Cardiac muscle cell (in vitro differentiated cells and primary cell): ENCODE results near the gene ERBB3. TPM values are rescaled to one million over a fixed set of nuclear protein-coding genes. Genes with fewer than 3 reads are reported as not detected.
A peak's percentile ranks its signal among the peaks of the same experiment; 100 is the strongest.
"Not testable (repeated sequence)": the region's sequence is repeated elsewhere in the genome, so short reads cannot be mapped to it uniquely, and the experiment has no call there.

Experiments used
- DNase-seq, 2 donors: peaks; one replicate each; pipeline versions ENCODE4 v3.0.0 to v3.0.0-alpha.2; 2010 to 2017; ENCODE audit warnings: low read depth in 1 of 2, low spot score in 1 of 2
- H3K27ac ChIP-seq: fragments of 200-600 bp; sonication (generic); 2 replicates; pipeline ENCODE4 v1.5.1; 2016
- H3K27me3 ChIP-seq: fragments of 200-600 bp; sonication (generic); 2 replicates; pipeline ENCODE4 v1.6.0; 2016; ENCODE audit warnings: control low read depth
- H3K36me3 ChIP-seq: fragments of 200-600 bp; sonication (generic); 2 replicates; pipeline ENCODE4 v1.5.1; 2016; ENCODE audit warnings: control low read depth
- H3K4me1 ChIP-seq: fragments of 200-600 bp; sonication (generic); 2 replicates; pipeline ENCODE4 v1.8.1; 2017; ENCODE audit warnings: low read depth, mild to moderate bottlenecking, mixed run types
- H3K4me3 ChIP-seq: fragments of 200-600 bp; sonication (generic); 2 replicates; pipeline ENCODE4 v1.5.1; 2016; ENCODE audit warnings: mild to moderate bottlenecking
- H3K9me3 ChIP-seq: fragments of 200-600 bp; sonication (generic); 2 replicates; pipeline ENCODE4 v1.5.1; 2017; ENCODE audit warnings: low read depth, mild to moderate bottlenecking, control low read depth
- polyA plus RNA-seq: library from polyadenylated mRNA; unstranded; fragments of >200 nt; fragmentation: Nextera tagmentation; extraction: Ambion mirVana; gene quantifications from 2 replicates; pipeline ENCODE4 v1.2.1, GENCODE V29; 2016
- total RNA-seq: library from RNA; depleted of rRNA; stranded (reverse); fragments of >200 nt; gene quantifications from 2 replicates; pipeline ENCODE4 v1.2.3, GENCODE V29; 2016
- TF ChIP-seq, protein P1 (sequence below): IDR thresholded peaks from 2 replicates; pipeline ENCODE4 v1.5.1; 2012; ENCODE audit warnings: low read depth, mild to moderate bottlenecking, low read length

The ERBB3 gene
- total and polyA plus RNA-seq, 2 experiments from 2014 or later, result 10.5 to 22.0 TPM

DNA sequence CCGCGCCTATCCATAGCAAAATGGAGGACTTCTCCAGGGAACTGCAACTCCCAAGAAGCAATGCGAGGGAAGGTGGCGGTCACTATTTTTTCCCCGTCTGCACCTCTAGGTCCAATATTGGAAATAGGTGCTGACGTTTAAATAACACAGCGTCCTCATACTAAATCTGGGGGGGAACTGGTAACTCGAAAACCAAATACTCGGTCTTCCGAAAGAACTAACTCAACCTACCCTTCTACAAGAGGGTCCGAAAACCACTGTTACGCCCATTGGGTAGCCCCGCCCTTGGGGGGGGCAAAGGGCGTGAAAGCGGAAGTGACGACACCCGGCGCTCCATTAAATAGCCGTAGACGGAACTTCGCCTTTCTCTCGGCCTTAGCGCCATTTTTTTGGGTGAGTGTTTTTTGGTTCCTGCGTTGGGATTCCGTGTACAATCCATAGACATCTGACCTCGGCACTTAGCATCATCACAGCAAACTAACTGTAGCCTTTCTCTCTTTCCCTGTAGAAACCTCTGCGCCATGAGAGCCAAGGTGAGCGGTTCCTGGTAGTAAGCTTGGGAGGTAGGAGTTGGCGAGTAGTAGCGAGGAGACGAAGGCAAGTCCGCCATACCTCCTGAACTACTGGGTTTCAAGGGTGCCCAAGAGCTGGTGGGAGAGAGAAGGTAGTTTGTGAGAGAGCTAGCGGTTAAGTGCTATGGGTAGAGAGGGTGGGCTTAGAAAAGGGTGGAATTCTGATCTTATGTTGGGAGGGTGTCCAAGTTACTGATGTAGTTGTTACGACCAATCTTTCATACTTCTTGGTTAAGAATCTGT lies 36.5 kb downstream of the ERBB3 start, which contains the start of gene RPL41:
Gene RPL41 (plus strand): TSS at position 367 of the 815 bp plus-strand sequence.
- peak within 1 kb of the TSS; percentile 96 for H3K27ac ChIP-seq
- TF ChIP-seq, protein P1, sequence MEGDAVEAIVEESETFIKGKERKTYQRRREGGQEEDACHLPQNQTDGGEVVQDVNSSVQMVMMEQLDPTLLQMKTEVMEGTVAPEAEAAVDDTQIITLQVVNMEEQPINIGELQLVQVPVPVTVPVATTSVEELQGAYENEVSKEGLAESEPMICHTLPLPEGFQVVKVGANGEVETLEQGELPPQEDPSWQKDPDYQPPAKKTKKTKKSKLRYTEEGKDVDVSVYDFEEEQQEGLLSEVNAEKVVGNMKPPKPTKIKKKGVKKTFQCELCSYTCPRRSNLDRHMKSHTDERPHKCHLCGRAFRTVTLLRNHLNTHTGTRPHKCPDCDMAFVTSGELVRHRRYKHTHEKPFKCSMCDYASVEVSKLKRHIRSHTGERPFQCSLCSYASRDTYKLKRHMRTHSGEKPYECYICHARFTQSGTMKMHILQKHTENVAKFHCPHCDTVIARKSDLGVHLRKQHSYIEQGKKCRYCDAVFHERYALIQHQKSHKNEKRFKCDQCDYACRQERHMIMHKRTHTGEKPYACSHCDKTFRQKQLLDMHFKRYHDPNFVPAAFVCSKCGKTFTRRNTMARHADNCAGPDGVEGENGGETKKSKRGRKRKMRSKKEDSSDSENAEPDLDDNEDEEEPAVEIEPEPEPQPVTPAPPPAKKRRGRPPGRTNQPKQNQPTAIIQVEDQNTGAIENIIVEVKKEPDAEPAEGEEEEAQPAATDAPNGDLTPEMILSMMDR, result no peak
- peak within 1 kb of the TSS; percentile 93 for H3K4me3 ChIP-seq
- no peaks in the 10 kb centered on the region for H3K27me3 ChIP-seq
- H3K36me3 ChIP-seq, result peaks cover 14% of the 10 kb centered on the region
- peak; percentile 95 to 97 for DNase-seq
- H3K4me1 ChIP-seq, result peaks cover 16% of the 10 kb centered on the region
- H3K9me3 ChIP-seq, result no peaks in the 10 kb centered on the region

DNA sequence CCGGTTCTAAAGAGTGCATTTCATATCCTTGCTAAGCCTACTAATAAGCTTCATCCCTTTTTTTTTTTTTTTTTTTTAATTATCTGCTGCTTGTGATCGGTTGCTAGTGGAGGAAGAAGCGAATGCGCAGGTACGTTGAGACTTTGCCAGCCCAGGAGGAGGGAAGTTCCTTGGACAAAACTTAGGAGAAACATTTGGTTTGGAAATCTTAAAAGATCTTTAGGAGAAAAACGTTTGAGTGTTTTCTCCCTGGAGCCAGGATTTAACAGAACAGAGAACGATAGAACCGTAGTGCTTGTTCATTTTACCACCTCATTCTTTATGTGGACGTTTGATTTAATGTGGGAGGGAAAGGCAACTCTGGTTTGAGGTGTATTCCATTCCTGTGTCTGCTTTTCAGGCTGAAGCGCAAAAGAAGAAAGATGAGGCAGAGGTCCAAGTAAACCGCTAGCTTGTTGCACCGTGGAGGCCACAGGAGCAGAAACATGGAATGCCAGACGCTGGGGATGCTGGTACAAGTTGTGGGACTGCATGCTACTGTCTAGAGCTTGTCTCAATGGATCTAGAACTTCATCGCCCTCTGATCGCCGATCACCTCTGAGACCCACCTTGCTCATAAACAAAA lies 37.2 kb downstream of the ERBB3 start:
- H3K9me3 ChIP-seq, DNase-seq, H3K36me3 ChIP-seq, H3K27me3 ChIP-seq: not testable (repeated sequence)
- peaks cover 20% of the 10 kb centered on the region for H3K4me1 ChIP-seq
- peak overlapping the region; percentile 93 for H3K4me3 ChIP-seq
- H3K27ac ChIP-seq, result peak overlapping the region; percentile 96

DNA sequence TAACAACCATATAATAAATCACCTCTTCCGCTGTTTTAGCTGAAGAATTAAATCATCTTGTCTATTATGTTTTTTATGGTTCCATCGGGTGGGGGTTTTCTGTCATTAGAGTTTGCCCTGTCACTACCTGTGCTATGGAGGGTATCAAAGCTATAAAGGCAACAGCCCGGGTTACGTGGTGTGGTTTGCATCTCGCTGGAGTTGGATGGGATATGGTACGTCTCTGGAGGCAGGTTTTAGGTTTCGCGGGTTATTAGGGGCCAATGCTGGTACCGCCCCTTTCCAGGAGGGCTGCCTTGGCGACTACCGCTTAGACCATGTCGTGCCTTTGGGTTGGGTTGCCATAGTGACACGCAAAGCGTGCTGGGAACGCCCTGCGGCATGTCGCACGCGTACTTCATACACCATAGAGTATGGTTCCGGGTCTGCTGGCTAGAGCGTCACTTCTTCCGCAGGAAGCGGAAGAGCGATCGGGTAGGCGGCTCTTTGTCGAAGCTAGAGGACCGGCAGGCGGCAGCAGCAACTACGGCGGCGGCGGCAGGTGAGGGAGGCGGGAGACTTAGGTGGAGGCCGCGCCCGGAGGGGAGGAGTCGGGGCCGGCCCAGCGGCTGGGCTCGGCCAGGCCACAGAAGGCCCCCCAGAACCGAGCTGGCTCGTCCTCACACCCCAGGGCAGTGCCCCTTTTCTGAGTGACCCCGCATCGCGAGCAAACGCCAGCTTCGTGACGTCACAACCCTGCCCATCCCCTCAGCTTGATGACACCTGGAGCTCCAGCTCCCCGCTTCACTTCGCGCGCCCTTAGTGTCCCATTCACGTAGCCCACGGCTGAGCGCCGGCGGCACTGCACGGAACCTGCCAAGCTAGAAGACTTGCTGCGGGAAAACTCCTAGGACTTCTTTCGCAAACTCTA lies 38.1 kb downstream of the ERBB3 start, which contains the start of gene ZC3H10:
Gene ZC3H10 (plus strand): TSS at position 489 of the 910 bp plus-strand sequence. CDS start 2,297 bp downstream, outside the sequence.
- peaks cover 28% of the 10 kb centered on the region for H3K4me1 ChIP-seq
- TF ChIP-seq, protein P1, result peak; percentile 59

DNA sequence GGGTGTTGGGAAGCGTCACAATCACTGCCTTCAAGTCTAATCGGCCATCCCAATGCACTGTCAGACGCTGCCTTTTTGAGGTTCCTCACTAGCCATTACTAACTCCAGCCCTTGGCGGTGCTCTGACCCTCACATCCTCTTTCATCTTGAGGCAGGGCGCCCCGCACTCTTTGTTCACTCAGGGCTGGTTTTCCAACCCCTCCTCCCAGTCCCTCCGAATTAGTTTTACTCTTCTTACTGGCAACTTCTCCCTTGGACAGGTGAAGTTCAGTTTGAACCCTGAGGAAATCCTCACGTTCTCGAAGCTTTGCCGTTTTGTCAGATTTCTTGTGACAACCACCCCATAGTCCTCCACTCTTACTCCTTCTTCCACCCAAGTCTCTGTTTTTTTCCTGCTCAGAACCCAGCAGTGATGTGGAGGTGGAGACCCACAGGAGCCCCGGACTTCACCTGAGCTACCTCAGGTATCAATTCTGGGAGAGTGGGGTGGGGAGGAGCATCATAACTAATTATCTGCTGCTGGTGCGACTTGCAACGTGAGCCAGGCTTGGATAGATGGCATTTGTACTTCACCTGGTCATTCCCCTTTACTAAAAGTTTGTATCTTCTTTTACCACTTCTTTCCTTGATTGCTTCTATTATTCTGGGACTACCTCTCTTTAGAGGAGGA lies 38.9 kb downstream of the ERBB3 start:
- Histone ChIP-seq H3K4me1 (peaks cover 29% of the 10 kb centered on the region), H3K36me3 (no peaks in the 10 kb centered on the region), H3K9me3 (no peaks in the 10 kb centered on the region), H3K27ac (peak overlapping the region; percentile 50), H3K27me3 (no peaks in the 10 kb centered on the region), H3K4me3 (peak overlapping the region; percentile 93)
- DNase-seq, result no peak
- TF ChIP-seq, protein P1, result no peak

More for the DNA sequence above, 38.1 kb downstream of the ERBB3 start, which contains the start of gene ZC3H10:
- no peaks in the 10 kb centered on the region for H3K9me3 ChIP-seq
- H3K27ac ChIP-seq, result peak within 1 kb of the TSS; percentile 96
- H3K27me3 ChIP-seq, result no peaks in the 10 kb centered on the region
- peak; percentile 99 for DNase-seq
- H3K4me3 ChIP-seq, result peak within 1 kb of the TSS; percentile 93
- peaks cover 3% of the 10 kb centered on the region for H3K36me3 ChIP-seq

DNA sequence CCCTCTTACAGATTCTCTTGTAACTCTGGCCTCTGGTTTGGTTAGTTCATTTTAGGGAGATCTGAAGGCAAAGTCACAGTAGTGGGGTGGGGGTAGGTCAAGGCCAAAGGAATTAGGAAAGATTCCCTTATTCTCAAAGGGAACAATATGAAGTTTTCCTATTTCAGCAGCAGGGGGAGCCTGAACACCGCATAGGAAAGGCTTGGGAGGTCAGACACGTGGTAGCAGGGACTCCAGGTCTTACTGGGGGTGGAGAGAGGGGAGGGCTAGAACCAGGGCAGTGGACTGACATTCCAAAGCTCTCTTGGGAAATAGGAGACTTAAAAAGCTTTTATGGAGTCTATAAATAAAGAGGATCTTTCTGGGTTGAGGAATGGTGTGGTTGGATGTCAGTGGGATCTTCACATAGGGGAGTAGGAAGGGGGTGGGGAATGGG lies 39.4 kb downstream of the ERBB3 start:
- peak; percentile 94 to 97 for DNase-seq
- Histone ChIP-seq H3K4me3 (peak overlapping the region; percentile 93), H3K9me3 (no peaks in the 10 kb centered on the region), H3K4me1 (peaks cover 29% of the 10 kb centered on the region), H3K36me3 (no peaks in the 10 kb centered on the region), H3K27me3 (no peaks in the 10 kb centered on the region), H3K27ac (peak overlapping the region; percentile 89)
- TF ChIP-seq, protein P1, result peak; percentile 76
